Middle frontal gyrus (tissue), 1 donor: ENCODE data around the gene DMKN.
"Not testable (repeated sequence)": the region's sequence is repeated elsewhere in the genome, so short reads cannot be mapped to it uniquely, and the experiment has no call there.

Experiments used
- DNase-seq: peaks from one replicate; pipeline ENCODE4 v3.0.0-alpha.2; 2015; ENCODE audit warnings: low spot score; ENCODE audit errors: extremely low spot score

The DMKN gene

GRCh38 chr19:35498984-35499527, 14.4 kb downstream of the DMKN start:
- DNase-seq: no peak

DNA sequence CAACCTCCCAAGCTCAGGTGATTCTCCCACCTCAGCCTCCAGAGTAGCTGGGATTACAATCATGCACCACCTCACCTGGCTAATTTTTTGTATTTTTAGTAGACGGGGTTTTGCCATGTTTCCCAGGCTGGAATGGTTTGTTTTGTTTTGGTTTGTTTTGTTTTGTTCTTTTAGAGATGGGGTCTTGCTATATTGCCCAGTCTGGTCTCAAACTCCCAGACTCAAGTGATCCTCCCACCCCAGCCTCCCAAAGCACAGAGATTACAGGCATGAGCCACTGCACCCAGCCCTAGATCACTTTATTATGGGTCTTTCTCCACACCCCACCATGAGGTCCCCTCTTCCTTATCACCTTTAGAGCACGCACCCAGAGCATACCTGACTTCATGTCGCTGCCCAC, 15.2 kb downstream of the DMKN start:
- DNase-seq: no peak

DNA sequence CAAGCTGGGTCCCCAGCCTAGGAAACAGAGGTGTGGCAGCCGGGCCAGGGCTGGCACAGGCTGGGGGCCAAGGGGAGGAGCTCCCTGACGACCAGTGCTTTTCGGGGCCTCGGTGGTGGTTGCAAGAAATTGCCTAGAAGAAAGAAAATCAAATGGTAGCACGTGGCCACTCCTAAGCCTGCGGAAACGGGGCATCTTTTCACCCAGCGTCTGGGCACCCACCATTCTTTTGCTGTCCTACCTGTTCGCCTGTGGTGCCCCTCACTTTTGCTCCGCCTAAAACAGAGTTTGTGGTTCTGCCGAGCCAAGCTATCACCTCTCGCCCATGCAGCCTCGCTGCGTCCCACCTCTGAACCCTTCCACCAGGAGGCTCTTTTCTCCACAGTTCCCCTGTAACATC, 16.0 kb downstream of the DMKN start:
- no peak for DNase-seq

DNA sequence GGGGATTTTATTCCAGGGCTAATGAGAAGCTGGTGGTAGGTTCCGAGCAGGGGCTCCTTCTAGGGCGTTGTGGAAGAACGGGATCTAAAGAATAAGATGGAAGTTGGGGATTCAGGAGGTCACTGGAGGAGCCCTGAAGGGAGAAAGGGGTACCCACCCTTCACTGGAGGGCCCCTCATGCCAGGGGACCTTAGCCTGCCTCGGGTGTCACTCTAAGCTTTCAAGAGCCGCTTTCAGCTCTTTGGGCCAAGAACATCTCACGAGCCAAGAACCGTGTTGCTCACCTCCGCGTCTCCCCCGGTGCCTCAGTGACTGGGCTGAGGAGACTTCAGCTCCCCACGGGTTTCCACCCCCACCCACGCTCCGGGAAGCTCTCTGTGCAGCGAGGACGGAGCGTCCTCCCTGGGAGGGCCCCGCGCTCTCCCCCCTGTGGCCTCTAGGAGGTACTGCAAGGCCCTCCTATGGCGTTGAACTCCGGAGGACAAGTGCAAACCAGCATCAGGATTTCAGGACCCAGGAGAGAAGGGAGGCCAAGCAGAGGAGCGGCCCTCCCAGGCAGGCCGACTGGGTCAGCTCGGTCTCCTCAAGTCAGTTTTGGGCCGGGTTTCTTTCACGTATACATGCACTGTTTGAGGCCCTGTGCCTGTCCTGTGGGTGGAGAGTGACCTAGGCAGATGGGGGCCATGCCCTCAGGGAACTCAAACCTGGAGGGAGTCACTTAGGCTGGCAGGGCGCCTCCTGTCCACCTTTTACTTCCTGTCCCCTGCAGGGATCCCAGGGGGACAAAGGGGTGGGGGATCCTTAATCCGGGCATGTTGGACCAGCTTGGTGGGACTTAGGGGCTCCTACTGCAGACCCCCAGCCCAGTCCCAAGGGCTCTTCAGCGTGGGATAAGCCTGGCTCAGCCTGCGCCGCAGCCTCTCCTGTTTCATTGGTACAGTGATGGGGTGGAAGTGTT, 18.1 kb downstream of the DMKN start:
- DNase-seq: peak; percentile 46

DNA sequence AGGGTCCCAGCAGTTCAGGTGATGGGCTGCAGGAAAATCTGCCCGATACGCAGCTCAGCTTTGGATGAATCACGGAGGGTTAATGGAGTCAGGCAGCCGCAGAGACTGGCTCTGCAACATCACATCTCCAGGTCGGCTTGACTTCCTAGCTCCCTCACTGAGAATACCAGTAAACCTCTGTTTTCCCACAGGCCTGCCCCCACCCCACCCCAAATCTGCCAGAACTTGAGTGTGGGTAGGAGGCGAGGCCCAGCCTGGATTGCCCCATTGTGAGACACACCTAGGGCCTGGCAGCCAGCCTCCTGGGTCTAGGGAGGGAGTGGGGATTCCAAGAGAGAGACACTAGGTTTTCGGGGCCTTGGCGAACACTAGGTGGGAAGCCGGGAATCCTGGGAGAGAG, 19.5 kb downstream of the DMKN start:
- DNase-seq: no peak

DNA sequence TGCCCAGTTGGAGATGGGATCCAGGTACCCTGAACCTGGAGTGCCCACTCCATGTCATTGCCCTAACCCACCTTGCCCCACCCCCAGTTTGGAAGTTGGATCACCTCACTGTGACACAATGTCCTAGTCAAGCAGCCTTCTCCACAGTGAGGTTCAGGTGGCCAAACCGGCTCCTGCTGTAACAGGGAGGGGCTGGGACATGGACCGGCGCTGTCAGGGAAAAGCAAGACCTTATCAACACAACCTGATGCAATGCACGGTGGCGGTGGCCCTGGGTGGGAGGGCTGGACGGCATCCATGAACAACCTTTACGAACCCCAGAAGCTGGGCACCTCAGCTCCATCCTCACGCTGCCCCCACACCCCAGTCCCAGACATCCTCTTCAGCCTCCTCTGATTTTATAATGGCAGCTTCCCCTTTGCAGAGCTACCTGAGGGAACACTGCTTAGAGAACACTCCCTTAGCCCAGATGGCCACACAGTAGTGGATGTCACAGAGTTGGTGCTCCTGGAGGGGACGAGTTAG, 21.6 kb downstream of the DMKN start:
- no peak for DNase-seq

DNA sequence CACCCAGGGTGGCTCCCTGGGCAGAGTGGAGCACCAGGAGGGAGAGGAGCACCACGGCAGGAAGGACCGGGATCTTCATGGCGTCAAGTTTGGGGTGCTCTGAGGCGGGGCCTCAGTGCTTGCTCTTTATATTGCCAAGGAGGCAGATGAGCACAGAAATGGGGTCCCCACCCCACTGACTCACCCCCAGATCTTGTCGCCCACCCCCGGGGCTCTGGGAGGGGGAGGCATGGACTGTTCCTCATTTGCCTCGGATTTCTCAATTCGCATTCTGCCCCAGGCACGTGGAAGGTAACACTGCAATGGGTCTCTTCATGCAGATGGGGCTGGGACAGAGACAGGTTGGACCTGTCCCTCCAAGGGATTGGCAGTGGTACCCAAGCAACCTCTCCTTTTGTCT, 23.1 kb downstream of the DMKN start, which contains the start of gene KRTDAP:
Gene KRTDAP, minus strand, starts transcription at position 101 of the 400 bp plus-strand sequence. Its CDS starts 22 bp downstream, at position 79.
- no peak for DNase-seq

DNA sequence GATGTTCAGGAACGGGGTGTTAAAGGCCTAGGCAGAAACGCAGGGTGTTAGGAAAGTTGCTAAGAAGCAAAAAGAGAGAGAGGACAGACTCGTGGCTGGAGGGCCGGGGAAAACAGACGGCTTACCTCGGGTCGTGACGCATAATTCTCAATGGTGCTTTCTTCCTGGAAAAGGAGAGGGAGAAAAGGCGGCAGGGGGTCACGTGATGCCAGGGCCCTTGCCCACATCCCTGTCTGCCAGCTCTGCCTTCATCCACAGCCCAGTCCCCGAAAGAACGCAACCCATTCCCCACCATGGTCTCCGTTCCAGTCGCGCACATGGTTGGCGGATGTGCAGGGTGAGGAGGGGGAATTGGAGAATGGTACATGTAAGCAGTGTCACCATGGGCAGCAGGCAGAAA, 24.8 kb downstream of the DMKN start:
- DNase-seq: no peak

DNA sequence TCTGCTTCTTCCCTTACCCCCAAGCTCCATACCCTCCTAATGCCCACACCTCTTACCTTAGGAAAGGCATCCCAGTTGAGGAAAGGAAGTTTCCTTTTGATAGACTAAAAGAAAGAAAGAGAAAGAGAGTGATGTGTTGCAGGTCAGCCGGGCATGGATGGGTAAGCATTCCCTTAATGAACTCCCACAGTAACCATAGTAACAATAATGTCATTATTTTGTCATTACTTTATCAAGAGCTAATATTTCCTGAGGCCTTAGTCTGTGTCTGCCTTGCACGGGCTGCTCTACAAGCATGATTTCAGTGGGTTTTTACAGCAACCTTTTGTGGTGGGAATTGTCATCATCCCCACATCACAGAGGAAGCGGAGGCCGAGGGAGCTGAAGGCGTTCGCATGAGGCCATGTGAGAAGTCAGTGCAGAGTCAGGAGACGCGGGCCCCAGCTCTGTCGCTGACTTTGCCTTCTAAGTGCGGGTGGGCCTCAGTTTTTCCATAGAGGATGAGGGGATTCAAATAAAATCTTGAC, 25.7 kb downstream of the DMKN start:
- no peak for DNase-seq

DNA sequence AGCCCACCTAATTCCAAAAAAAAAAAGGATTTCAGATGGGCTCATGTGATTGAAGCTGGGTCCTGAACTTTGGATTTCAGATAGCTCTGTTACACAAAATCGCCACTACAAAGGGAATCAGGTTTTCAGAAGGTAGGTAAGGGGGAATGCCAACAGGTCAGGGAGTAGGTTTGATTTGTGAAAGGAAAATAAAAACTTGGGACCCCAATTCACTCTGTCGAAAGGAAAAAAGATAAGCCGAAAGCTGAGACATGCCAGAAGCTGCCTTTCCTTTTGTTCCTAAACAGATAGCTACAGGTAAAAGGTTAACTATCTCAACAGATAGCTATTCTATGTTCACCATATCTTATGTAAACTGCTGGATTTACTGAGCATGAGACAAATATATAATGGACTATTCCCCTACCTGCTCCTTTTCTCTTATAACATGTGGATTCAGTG, 27.2 kb downstream of the DMKN start:
- no peak for DNase-seq

DNA sequence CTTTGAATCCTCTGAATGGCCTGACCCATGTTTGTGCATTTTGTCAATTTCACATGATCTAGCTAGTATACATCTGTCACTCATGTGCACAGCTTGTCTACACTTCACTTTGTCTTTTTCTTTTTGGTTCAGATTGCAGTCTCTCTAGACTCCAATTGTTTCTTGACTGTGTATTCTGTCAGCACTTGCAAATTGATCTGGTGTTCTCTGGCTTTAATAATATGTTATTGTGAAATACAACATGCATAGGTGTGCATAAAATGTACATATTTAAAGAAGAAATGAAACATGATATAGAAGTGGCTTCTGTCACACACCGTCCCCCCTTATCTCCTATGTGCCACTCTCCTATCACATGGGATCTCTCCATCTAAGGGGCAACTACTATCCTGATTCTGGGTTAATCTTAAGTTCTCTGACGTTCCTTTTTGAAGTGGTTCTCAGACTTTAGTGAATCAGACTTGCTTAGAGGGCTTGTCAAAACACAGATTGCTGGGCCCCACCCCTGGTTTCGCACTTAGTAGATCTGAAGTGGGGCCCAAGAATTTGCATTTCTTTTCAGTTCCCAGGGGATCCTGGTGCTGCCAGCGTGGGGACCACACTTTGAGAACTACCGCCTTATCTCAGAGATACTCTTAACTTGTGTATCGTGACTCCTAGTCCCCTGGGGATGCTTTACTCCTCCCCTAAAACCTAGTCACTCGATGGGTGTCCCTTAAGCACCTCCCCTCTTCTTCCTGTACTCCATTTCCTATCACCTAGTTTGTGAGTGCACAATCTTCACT, 29.0 kb downstream of the DMKN start:
- no peak for DNase-seq

- DNase-seq: no peak
Measured at GRCh38 chr19:35483089-35483488, 30.4 kb downstream of the DMKN start.

DNA sequence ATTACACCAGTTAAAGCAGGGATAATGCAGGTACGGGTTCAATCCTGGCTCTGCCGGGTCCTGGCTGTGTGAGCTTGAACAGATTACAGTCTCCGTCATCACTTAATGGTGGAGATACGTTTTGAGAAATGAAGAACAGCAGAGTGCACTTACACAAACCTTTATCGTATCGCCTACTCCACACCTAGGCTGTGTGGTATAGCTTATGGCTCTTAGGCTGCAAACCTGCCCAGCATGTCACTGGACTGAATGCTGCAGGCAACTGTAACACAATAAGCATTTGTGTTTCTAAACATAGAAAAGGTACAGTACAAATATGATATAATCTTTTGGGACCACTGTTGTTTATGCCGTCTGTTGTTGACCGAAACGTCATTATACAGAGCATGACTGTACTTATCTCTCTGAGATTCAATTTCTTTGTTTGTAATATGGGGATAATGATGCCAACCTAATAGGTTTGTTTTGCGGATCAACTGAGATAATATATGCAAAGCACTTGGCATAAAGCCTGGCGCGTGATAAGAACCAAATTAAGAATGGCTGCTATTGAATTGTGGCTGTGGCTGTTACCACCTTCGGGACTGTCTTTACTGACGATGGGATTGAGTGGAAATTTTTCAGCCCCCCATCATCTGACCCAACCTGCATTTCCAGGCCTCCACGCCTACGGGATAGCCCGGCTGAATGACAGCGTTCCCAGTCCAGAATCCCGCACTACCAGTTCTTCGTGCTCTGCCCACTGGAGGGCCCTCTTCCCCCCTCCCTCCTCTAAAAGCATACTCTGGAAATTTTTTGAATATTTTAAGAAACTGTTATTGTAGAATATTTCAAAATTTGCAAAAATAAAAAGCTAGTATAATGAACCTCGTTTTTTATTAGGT, 34.4 kb downstream of the DMKN start:
- no peak for DNase-seq

DNA sequence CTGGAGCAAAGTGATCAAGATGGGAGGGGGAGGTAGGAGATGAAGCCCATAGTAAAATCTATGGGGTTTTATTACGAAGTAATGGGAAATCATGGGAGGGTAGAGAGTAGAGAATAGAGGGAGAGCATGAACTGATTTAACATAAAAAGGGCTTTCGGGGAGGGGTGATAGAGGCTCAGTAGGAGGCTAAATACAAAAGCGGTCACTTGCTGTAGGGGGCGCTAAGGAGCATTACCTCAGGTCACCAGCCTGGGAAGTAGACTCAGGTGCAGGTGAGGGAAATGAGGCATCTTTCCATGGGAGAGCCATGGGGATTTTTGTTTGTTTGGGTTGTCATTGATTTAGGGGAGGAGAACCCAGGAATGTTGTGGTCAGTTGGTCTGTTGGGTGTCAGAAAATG, 37.3 kb downstream of the DMKN start:
- DNase-seq: no peak

GRCh38 chr19:35474594-35474993, 38.9 kb downstream of the DMKN start:
- not testable (repeated sequence) for DNase-seq

GRCh38 chr19:35474104-35474503, 39.3 kb downstream of the DMKN start:
- no peak for DNase-seq

DNA sequence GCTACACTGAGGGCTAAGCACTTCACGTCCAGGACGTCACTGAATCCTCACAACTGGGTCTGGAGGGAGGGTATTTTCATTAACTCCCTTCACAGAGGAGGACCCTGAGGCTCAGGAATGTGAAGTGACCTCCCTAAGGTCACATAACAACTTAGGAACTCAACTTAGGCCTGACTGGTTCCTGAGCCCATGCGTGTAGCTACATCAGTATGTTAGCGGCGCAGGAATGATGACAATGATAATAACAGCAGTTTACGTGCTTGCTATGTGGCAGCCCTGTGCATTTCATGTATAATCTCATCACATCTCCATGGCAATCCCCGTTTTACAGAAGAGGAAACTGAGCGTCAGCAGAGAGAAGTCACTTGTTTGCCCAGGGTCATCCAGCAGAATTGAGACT, 41.5 kb downstream of the DMKN start:
- no peak for DNase-seq

GRCh38 chr19:35471075-35471474, 42.4 kb downstream of the DMKN start:
- not testable (repeated sequence) for DNase-seq

DNA sequence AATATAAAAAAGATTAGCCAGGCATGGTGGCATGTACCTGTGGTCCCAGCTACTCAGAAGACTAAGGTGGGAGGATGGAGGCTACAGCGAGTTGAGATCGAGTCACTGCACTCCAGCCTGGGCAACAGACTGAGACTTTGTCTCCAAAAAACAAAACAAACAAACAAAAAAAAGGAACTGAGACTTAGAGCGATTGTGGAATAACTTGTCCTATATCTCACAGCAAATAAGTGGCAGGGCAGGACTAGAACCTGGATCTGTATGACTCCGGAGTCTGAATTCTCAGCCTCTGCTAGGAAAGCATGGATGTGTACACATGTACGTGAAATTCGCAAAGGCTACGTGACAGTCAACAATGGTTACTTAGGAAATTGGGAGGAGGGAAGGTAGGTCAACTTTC, 43.3 kb downstream of the DMKN start:
- no peak for DNase-seq

DNA sequence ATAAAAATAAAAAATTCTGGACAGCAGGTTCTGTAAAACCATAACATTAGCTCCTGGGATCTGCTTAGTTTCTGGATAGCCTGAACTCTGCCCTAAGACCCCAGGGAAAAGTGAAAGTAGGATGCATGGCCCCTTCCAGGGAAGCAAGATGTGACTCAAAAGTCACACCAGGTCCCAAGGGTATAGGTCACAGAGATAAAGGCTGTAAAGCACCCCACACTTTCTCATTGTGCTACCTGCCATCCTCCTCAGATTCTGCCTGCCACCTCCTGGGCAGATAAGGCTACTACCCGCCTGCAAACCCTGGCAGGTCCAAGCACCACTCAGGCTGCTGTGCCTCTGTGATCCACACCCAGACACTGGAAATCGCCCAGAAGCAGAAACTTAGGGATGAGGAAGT, 44.8 kb downstream of the DMKN start:
- DNase-seq: no peak
